Endothelial cell of umbilical vein (primary cell): ENCODE results near the gene FLVCR2. TPM values are rescaled to one million over a fixed set of nuclear protein-coding genes. Genes with fewer than 3 reads are reported as not detected.

ENCODE experiments used
- BruUV-seq: library from RNA; stranded (reverse); fragments of 400-500 nt; replicated peaks from 2 replicates; lab custom pipeline; 2021; lab: Mats Ljungman, UMichigan
- CTCF ChIA-PET: fragments of 300-600, 350-600 bp; sonication (Branson Sonifier 250); formaldehyde crosslinking; loops from one replicate; lab custom pipeline; 2021; ENCODE audit warnings: antibody characterized with exemption, inconsistent platforms; lab: Charles Lee
- POLR2A ChIA-PET: fragments of 300-600, 350-600 bp; sonication (Branson Sonifier 250); formaldehyde crosslinking; loops from one replicate; lab custom pipeline; 2021; ENCODE audit warnings: antibody characterized with exemption, inconsistent platforms; lab: Charles Lee
- DNase-seq: peaks from one replicate; pipeline ENCODE4 v3.0.0-alpha.2; 2011; ENCODE audit warnings: low read depth, low spot score
- FAIRE-seq: peaks from 2 replicates; lab custom pipeline; 2011; peaks lifted over from hg19 to GRCh38; lab: Jason Lieb, UNC
- H2AFZ ChIP-seq: 2 replicates; pipeline ENCODE4 v1.6.0; 2012; ENCODE audit warnings: low read depth, low read length, control low read depth, inconsistent platforms
- H3K27ac ChIP-seq: 2 replicates; pipeline ENCODE4 v1.5.1; 2011; ENCODE audit warnings: low read depth, mild to moderate bottlenecking, control low read depth, low read length, moderate library complexity; ENCODE audit not compliant: insufficient read depth
- H3K27me3 ChIP-seq, 2 experiments: 2 replicates each; pipeline versions ENCODE4 v1.6.0 to v1.6.1; 2011; ENCODE audit warnings: low read length in 2 of 2, mixed read lengths in 1 of 2; ENCODE audit not compliant: control insufficient read depth in 2 of 2, insufficient read depth in 2 of 2
- H3K36me3 ChIP-seq, 2 experiments: 2 replicates in 1 of 2; 3 replicates in 1 of 2; pipeline ENCODE4 v1.5.1; 2011; ENCODE audit warnings: low read length in 2 of 2, mild to moderate bottlenecking in 1 of 2, moderate library complexity in 1 of 2; ENCODE audit not compliant: control insufficient read depth in 2 of 2, insufficient read depth in 2 of 2; ENCODE audit errors: extremely low read depth in 1 of 2
- H3K4me1 ChIP-seq: 3 replicates; pipeline ENCODE4 v1.5.1; 2011; ENCODE audit warnings: mild to moderate bottlenecking, low read length; ENCODE audit not compliant: control insufficient read depth, insufficient read depth; ENCODE audit errors: extremely low read depth
- H3K4me2 ChIP-seq: 2 replicates; pipeline ENCODE4 v1.6.1; 2011; ENCODE audit warnings: low read length, control low read depth, mixed read lengths; ENCODE audit not compliant: insufficient read depth
- H3K4me3 ChIP-seq, 3 experiments: fragments of 200-600 bp in 1 of 3; sonication (generic), shearing (Covaris generic) in 1 of 3; replicated peaks in 1 of 3; 2 replicates each; pipeline ENCODE4 v1.5.1; 2011 to 2016; ENCODE audit warnings: control low read depth in 3 of 3, low read length in 3 of 3, mild to moderate bottlenecking in 2 of 3, inconsistent platforms in 1 of 3, low read depth in 1 of 3, moderate library complexity in 1 of 3; ENCODE audit not compliant: insufficient read depth in 1 of 3
- H3K79me2 ChIP-seq: 2 replicates; pipeline ENCODE4 v1.6.0; 2012; ENCODE audit warnings: low read length, inconsistent platforms; ENCODE audit not compliant: control insufficient read depth, insufficient read depth
- H3K9ac ChIP-seq: replicated peaks from 2 replicates; pipeline ENCODE3; 2011; ENCODE audit warnings: low read length, control low read depth; ENCODE audit not compliant: insufficient read depth; ENCODE audit errors: extremely low read depth
- H3K9me1 ChIP-seq: replicated peaks from 3 replicates; pipeline ENCODE4 v1.6.0; 2011; ENCODE audit warnings: mild to moderate bottlenecking, low read length; ENCODE audit not compliant: control insufficient read depth, insufficient read depth; ENCODE audit errors: extremely low read depth
- H3K9me3 ChIP-seq: replicated peaks from 2 replicates; pipeline ENCODE4 v1.5.1; 2012; ENCODE audit warnings: low read length, inconsistent platforms; ENCODE audit not compliant: control insufficient read depth, insufficient read depth
- H4K20me1 ChIP-seq: replicated peaks from 2 replicates; pipeline ENCODE3; 2011; ENCODE audit warnings: mild to moderate bottlenecking, low read length; ENCODE audit not compliant: control insufficient read depth, insufficient read depth; ENCODE audit errors: extremely low read depth
- CTCF ChIP-seq, 2 donors: IDR thresholded peaks; 1 replicate in 1 of 2; 2 replicates in 1 of 2; pipeline ENCODE4 v1.5.1; 2011; ENCODE audit warnings: low read length in 2 of 2, mild to moderate bottlenecking in 2 of 2, moderate library complexity in 2 of 2, control low read depth in 1 of 2, inconsistent platforms in 1 of 2, low read depth in 1 of 2; ENCODE audit not compliant: insufficient read depth in 1 of 2; ENCODE audit errors: extremely low read depth in 1 of 2
- EZH2 ChIP-seq: IDR thresholded peaks from 2 replicates; pipeline ENCODE4 v1.6.1; 2012; ENCODE audit warnings: borderline replicate concordance, low read depth, mild to moderate bottlenecking, moderate library complexity, low read length, inconsistent platforms; ENCODE audit not compliant: severe bottlenecking
- FOS ChIP-seq: IDR thresholded peaks from 2 replicates; pipeline ENCODE4 v1.6.1; 2011; ENCODE audit warnings: mild to moderate bottlenecking, low read length, moderate library complexity, borderline replicate concordance; ENCODE audit not compliant: insufficient read depth
- GATA2 ChIP-seq: IDR thresholded peaks from 2 replicates; pipeline ENCODE4 v1.7.0; 2011; ENCODE audit warnings: low read depth, mild to moderate bottlenecking, moderate library complexity, mixed read lengths, low read length; ENCODE audit not compliant: insufficient read length, insufficient read depth
- JUN ChIP-seq: IDR thresholded peaks from 2 replicates; pipeline ENCODE4 v1.6.1; 2011; ENCODE audit warnings: borderline replicate concordance, low read depth; ENCODE audit not compliant: insufficient read length, insufficient read depth
- MAX ChIP-seq: IDR thresholded peaks from 2 replicates; pipeline ENCODE4 v1.6.1; 2011; ENCODE audit not compliant: insufficient read depth, insufficient read length
- MYC ChIP-seq: IDR thresholded peaks from one replicate; pipeline ENCODE4 v1.6.1; 2011; ENCODE audit warnings: mild to moderate bottlenecking, low read depth, low read length
- POLR2A ChIP-seq: IDR thresholded peaks from 2 replicates; pipeline ENCODE4 v1.6.1; 2012; ENCODE audit warnings: low read depth, mild to moderate bottlenecking, control low read depth, low read length
- POLR2AphosphoS5 ChIP-seq: IDR thresholded peaks from 2 replicates; pipeline ENCODE4 v1.6.1; 2012; ENCODE audit warnings: low read depth, mild to moderate bottlenecking, control low read depth, low read length, moderate library complexity; ENCODE audit not compliant: insufficient read depth
- dilution Hi-C: fragments of 300-500 bp; cut with MboI; formaldehyde crosslinking; loops from one replicate; pipeline ENCODE4 v1.15.0; 2019; ENCODE audit warnings: low sequenced_read_pairs; ENCODE audit not compliant: extremely low pct_ligation_motif_present
- intact Hi-C: fragments of 100-400 bp; cut with micrococcal nuclease; formaldehyde crosslinking; loops from one replicate; pipeline ENCODE4 v1.10.0; 2022
- polyA plus RNA-seq, 4 experiments: library from polyadenylated mRNA; depleted of rRNA in 3 of 4; stranded (reverse) in 3 of 4; unstranded in 1 of 4; fragments of >200 nt; gene quantifications; 2 replicates each; pipeline versions ENCODE4 v1.2.1 to v1.2.3, GENCODE V29; 2011 to 2012; ENCODE audit warnings: missing spikeins in 1 of 4
- total RNA-seq: library from RNA; stranded (reverse); gene quantifications from 2 replicates; pipeline ENCODE4 v1.2.3, GENCODE V29; 2021

The FLVCR2 gene
- total and polyA plus RNA-seq, 2 donors (not counting 3 experiments of a cell fraction or from before 2014, with no cell fraction given) = 1.4 to 4.9 TPM

GRCh38 chr14:75566752-75567151 is 11.7 kb upstream of the FLVCR2 start:
- no peak for FAIRE-seq
- POLR2A ChIA-PET = no interaction called here
- dilution Hi-C loops = no loop called here

More at GRCh38 chr14:75566752-75567151, 11.7 kb upstream of the FLVCR2 start:
- Histone ChIP-seq H3K27ac (no peak overlapping the region), H3K4me1 (no peaks in the 10 kb centered on the region), H3K4me2 (no peak overlapping the region), H4K20me1 (no peaks in the 10 kb centered on the region), H3K36me3 (no peaks in the 10 kb centered on the region), H3K9me3 (no peaks in the 10 kb centered on the region), H3K9me1 (no peaks in the 10 kb centered on the region), H3K4me3 (no peak overlapping the region), H3K79me2 (no peaks in the 10 kb centered on the region), H3K9ac (no peak overlapping the region), H3K27me3 (peaks cover 0 to 4% of the 10 kb centered on the region in 2 experiments), H2AFZ (no peak overlapping the region)
- TF ChIP-seq FOS = no peak
- TF ChIP-seq POLR2A = no peak
- no peak for TF ChIP-seq MAX
- no peak for TF ChIP-seq POLR2AphosphoS5
- TF ChIP-seq JUN = no peak
- no peak for TF ChIP-seq MYC
- no peak for TF ChIP-seq CTCF (IDR thresholded peaks at IDR 0.05; ENCODE audit: extremely low read depth in 1 of 2, insufficient read depth in 1 of 2, low read depth in 1 of 2, low read length in 2 of 2)
- no peak for TF ChIP-seq EZH2
- TF ChIP-seq GATA2 = no peak
- DNase-seq = no peak
- CTCF ChIA-PET = interaction anchor here (0.8 to 1.7 kb wide), 4 partner anchors 9 to 259 kb away, joined by 3 to 7 read pairs (median 4); partner anchors contain the start of gene FLVCR2
- no TSS peak for BruUV-seq
- intact Hi-C loops = loop anchor here (10.0 kb wide), 1 partner anchor 432 kb away; no protein-coding TSS in a partner anchor
